Stromal cell of bone marrow (primary cell): Measurements from ENCODE around the gene ADD3.

Source experiments
- DNase-seq: peaks from one replicate; pipeline ENCODE4 v3.0.0-alpha.2; 2012; ENCODE audit warnings: low read depth

The ADD3 gene

GRCh38 chr10:110007701-110008517, at the start of gene ADD3:
Gene ADD3, plus strand, starts transcription at chr10:110007984. Its CDS starts 92,670 bp downstream, at chr10:110100654.
- DNase-seq = peak; percentile 88

- DNase-seq = no peak
Measured at GRCh38 chr10:109958059-109958458, 49.7 kb upstream of the ADD3 start.

GRCh38 chr10:109959259-109960145, 48.3 kb upstream of the ADD3 start:
- no peak for DNase-seq

GRCh38 chr10:109960682-109961081, 47.1 kb upstream of the ADD3 start:
- no peak for DNase-seq

GRCh38 chr10:109961174-109962001, 46.4 kb upstream of the ADD3 start:
- no peak for DNase-seq

- DNase-seq = peak; percentile 33
Measured at GRCh38 chr10:109962247-109962646, 45.5 kb upstream of the ADD3 start.

- peak; percentile 68 for DNase-seq
Measured at GRCh38 chr10:109963439-109963838, 44.3 kb upstream of the ADD3 start.

GRCh38 chr10:109964318-109964717, 43.5 kb upstream of the ADD3 start:
- DNase-seq = no peak

GRCh38 chr10:109966961-109967738, 40.6 kb upstream of the ADD3 start:
- DNase-seq = no peak

GRCh38 chr10:109967739-109968088, 40.1 kb upstream of the ADD3 start:
- no peak for DNase-seq

- no peak for DNase-seq
Measured at GRCh38 chr10:109968953-109969759, 38.6 kb upstream of the ADD3 start.

GRCh38 chr10:109969760-109970346, 37.9 kb upstream of the ADD3 start:
- DNase-seq = no peak

GRCh38 chr10:109971634-109972033, 36.1 kb upstream of the ADD3 start:
- DNase-seq = no peak

- DNase-seq = no peak
Measured at GRCh38 chr10:109972372-109973001, 35.3 kb upstream of the ADD3 start.

GRCh38 chr10:109973326-109973829, 34.4 kb upstream of the ADD3 start:
- DNase-seq = no peak

GRCh38 chr10:109974504-109975191, 33.1 kb upstream of the ADD3 start:
- no peak for DNase-seq

- DNase-seq = no peak
Measured at GRCh38 chr10:109975244-109976190, 32.3 kb upstream of the ADD3 start.

- DNase-seq = no peak
Measured at GRCh38 chr10:109976681-109977080, 31.1 kb upstream of the ADD3 start.
